GM21360 (cell line): ENCODE data around the gene MPST.

ENCODE experiments used
- ATAC-seq: cut with Tn5 transposase; IDR thresholded peaks from one replicate; pipeline ENCODE4 v1.9.1; 2021; ENCODE audit warnings: mild to moderate bottlenecking, moderate library complexity; ENCODE audit not compliant: unreplicated experiment

The MPST gene

DNA sequence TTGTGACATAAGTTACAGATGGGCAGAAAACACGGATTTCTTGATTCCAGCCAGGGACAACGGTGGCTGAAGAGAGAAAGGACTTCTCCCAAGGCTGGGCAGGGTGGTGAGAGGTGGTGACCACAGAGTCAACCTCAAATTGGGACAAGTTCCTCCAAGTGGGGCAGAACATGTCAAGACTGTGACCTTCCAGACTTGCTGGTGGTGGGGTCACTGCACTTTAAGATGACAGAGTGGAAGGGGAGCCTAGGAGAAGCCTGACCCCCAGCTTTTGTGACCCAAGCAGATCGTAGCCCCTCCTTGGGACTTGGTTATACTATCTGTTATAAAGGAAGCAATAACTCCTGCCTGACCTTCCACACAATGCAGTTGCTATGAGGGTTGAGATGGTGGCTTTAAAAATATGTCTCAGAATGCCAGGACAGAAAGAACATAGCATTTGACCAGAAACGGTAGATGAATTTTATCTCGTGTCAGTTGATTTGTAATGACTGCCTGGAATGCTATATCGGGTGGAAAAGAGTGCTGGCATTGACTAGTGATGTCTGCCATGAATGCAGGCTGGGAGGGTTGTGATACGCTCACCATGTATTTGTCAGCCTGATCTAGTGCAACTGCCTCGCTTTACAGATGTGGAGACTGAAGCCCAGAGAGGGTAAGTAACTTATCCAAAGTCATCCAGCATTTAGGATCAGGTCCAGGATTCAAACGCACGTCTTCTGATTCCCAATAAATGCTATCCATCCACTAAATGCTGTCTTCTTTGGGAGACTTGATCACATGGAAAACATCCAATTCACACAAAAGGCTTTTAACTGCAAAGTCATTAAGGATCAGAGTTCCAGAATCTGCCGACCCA is 18.6 kb upstream of the MPST start:
- ATAC-seq = no peak

DNA sequence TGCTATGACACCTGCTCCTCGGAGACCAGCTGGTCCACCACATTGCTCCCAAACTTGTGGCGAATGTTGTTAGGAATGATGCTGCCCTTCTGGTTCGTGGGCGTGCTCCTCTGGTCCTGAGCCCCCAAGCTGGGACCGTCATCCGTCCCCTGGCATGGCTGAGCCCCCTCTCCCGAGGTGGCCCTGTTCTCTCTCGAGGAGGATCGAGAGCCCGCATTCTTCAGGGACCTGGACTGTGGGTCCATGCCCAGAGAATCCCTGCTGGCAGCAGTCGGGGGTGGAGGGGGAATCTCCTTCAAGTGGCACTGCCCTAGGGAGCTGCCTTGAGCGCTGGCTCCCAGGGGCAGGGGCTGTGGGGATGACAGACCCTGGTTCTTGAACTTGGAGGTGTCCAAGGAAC is 17.7 kb upstream of the MPST start:
- ATAC-seq = no peak

DNA sequence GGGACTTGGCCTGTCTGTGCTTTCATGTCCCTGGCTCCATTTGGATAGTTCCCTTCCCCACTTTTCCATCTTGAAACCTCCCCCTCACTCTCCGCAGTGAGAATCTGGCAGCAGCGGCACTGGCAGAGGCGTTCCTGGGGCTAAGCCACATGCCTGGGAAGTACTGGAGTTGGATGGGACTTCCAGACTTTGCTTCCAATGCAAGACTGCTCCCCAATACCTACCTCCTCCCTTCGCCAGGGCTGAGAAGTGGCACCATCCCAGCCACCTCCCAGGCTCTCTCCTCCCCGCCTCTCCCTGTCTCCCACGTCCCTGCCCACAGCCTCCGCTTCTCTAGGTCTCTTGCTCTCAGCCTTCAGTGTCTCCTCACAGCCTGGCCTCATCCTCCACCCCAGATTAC is 16.9 kb upstream of the MPST start:
- no peak for ATAC-seq

DNA sequence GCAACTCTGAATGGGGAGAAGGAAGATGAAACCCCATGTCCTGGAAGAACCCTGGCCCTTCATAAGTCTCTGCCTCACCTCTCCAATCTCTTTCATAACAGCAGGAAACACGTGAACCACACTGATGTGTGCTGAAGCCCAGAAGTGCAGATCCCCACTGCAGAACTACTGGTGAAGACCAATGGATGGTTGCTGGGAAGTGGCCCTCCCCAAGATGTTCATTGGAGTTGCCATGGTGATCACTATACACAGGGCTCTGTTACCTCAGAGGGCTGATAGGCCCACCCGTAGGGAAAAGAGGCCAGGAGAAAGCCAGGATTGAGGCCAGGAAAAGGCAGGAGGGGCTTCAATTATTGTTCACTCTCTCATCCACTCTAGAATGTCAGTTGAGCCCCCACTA is 11.9 kb upstream of the MPST start:
- ATAC-seq = no peak

DNA sequence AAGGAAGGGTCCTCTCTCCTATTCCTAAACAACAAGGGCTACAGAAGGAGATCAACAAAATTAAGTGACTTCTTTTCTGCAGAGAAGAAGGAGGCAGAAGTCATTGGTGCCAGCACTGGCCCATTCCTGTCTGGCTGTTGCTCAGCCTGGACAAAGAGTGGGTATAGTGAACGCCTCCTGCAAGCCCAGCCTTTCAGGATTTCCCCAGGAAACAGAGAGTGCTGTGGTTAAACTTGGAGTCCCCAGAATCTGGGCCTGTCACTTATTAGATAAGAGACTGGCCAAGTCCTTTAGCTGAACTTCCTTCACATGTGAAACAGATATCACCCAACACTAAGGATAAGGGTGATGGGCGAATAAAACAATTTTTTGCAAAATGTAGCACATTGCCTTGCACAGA is 11.2 kb upstream of the MPST start:
- no peak for ATAC-seq

DNA sequence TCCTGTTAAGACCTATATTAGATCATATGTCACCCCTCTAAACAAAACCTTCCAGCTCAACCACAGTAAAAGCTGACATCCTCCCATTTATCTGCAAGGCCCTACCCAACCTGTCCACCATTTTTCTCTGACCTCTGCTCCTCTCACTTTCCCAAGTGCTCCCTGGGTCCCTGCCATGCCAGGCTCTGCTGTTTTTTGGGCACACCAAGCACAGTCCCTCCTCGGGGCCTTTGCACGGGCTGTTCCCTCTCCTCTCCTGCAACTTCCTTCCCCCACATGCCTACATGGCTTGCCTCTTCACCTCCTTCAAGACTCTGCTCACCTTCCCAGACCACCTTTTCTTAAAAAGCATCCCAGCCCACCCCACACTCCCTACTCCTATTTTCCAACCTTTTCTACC is 10.1 kb upstream of the MPST start:
- ATAC-seq = no peak

DNA sequence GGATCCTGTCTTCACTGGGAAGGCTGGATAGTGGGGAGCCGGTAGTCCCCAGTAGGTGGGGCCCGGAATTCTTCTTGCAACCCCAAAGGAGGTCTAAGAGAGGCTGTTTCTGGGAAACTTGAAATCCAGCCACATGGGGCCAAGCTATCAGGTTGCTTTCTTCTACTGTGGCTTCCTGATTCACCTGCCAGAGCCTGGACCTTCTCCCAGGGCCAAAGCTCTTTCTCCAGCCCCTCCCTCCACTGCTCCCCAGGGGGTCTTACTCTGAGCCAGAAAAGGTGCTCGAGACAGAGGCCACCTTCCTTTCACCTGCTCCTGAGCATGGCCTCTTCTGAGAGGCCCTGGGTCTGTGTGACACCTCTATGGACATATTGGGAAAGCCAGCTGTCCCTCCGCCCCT is 9.4 kb upstream of the MPST start:
- ATAC-seq = no peak

DNA sequence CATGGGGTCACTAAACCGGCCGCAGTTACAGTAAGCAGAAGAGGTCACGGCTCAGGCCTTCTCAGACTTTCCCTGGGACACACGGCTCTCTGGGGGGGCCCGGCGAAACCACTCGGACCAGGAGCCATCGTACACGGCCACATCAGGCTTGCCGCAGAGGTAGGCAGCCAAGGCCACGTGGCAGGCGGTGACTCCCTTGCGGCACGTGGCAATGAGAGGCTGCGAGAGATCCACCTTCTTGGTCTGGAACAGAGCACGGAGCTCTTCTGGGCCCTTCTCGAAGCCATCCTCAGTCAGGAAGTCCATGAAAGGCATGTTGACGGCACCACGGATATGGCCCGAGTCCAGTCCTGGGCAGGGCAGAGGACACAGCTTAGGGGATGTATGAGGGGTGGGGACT is 8.6 kb upstream of the MPST start:
- no peak for ATAC-seq

DNA sequence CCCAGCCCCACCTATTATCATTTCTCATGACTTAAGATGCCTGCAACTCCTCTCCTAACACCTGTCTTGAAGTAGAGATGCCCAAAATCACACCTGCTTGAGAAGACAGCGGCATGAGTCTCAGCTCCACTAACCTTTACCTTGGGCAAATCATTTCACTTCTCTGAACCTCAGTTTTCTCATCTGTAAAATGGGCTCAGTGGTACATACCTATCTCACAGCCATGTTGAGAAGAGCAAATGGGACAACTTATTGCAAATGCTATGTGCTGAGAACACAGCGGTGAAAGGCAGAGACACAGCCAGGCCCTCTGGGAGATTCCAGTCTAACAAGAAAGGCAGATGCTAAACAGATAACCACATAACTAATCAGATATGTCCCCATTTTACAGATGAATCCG is 8.1 kb upstream of the MPST start:
- no peak for ATAC-seq

DNA sequence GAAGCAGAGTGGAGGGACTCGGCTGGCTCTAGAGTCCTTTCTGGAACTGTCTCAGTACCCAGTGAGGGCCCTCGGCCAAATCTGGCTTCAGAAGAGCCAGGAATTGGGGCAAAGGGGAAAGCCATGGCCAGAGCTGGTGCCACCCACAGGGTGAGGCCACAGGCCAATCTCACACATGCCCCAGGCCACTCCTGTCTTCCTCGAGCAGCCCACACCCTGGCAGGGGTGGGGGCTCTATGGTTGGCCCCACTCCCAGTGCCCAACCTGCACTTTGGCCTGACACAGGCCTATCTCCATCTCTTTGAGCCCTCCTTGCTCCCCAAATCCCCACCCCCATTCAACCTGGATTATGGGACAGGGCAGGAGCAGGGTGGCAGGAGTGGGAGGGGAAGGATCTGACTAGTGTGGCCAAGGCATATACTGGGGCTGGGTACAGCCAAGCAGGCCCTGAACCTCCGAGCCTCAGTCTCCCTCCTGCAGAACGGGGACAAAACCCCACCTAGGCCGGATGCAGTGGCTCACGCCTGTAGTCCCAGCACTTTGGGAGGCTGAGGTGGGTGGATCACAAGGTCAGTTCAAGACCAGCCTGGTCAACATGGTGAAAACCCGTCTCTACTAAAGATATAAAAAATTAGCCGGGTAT is 7.2 kb upstream of the MPST start:
- ATAC-seq = no peak

DNA sequence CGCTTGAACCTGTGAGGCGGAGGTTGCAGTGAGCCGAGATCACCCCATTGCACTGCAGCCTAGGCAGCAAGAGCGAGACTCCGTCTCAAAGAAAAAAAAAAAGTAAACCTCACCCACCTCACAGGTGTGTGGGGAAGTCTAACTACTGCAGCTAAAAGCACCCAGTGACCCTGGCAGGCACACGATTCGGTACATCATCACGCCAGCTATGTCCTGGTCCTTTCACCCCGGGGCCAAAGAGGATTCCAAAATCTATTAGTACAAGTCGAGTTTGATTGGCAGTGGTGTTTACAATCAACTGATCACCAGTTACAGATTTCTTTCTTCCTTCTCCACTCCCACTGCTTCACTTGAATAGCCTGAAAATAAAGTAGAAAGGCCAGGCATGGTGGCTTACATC is 6.6 kb upstream of the MPST start:
- no peak for ATAC-seq

DNA sequence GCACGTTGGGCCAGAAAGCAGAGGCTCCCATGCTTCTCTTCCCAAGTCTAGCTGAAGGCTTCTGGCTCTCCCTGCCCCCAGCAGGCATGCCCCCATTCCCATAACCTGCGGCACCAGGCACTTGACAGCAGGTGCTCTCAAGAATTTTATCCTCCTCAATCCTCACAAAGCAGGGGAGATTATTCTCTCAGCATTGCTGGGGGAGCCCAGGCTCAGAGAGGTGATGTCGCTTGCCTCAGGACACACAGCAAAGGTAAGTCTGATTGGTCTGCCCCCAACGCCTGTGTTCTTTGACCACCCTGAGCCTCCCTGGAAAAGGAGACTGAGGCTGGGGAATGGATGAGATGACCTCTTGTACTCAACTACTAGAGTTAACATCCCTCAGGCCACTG is 5.1 kb upstream of the MPST start:
- no peak for ATAC-seq

DNA sequence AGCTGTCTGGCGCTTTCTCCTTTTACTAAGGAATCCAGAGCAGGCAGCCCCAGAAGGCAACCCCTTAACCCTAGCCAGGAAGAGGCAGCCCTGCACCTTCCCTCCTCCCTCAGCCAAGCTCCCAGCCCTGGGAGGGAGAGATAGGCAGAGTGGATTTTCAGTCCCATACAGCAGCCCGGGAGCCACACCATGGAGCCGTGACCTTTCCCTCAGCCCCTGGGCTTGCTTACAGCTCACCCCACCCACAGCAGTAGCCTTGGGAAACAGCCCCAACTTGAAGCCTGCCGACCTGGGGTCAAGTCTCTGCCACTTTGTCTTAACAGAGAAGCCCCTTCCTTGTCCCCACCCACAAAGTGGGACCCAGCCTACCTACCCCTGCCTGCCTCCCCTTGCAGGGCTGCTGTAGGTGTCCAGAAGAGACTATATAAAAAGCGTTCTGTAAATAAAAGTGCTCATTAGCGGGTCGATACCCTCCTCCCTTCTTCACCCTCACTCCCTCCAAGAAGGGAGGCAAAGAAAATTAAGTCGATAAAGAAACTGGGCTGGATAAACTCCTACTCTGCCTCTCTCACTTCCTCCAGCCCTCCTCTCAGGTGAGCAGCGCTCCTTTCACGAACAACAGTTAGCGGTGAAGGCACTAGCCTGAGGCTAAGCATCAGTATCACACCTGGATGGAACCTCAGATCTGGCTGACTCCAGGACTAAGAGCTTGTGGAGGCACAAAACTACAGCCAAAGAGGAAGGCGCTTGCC is 4.5 kb upstream of the MPST start:
- ATAC-seq = no peak

DNA sequence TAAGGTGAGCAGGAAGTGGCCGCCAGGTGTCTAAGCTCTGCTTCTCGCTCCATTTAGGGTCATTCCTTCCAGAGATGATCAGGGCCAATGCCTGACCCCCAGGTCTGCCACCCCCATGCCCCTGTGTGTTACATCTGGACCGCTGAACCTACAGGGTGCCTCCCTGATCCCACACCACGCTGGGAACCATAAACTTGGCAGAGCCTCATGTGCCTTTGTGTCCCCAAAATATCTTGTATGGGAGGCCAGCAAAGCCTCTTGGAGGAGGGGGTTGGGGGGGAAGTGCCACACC is 4.0 kb upstream of the MPST start:
- no peak for ATAC-seq

DNA sequence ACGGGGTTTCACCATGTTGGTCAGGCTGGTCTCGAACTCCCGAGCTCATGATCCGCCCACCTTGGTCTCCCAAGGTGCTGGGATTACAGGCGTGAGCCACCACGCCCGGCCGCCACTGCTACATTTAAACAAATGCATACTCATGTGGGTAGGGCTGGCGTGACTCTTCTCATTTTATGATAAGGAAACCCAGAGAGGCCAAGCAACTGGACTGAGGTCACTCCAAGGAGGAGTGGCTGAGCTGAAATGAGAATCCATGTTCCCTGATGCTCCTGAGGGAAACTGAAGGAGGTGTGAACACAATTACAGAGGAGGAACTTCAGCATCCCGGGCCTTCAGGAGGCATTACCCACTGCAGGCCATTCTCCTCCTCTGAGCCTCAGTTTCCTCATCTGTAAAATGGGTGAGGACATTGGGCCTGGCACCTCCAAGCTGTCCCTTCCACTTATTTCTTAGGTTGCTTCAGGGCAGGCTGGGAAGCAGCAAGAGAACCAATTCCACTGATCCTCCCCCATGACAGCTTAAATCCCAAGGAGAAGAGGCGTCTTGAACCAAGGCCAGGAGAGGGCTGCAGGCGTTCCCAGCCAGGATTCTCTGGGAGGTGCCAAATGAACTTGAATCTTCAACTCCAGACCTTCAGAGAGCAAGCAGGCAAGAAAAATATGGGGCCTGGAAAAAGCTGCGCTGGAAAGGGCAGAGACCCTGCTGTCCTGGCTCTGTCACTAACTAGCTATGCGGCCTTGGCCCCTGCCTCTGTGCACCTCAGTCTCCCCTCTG is 3.2 kb upstream of the MPST start:
- no peak for ATAC-seq

DNA sequence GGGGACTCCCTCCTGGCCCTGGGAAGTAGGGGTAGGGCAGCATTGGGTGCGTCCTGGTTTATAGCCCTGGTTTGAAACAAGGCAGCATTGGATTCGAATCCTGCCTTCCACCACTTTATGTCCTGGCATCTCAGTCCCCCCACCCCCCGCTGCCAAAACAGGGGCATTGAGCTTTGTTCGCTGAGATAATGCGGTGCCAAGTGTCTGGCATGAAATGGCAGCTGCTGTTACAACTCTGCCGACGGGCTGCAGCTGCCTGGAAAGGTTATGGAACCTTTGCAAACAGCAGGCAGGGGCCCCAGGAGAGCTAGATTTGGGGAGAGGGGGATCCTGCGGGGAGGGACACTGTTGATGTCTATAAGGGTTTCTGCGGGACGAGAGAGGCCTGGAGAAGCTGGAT is 2.2 kb upstream of the MPST start:
- ATAC-seq = no peak

DNA sequence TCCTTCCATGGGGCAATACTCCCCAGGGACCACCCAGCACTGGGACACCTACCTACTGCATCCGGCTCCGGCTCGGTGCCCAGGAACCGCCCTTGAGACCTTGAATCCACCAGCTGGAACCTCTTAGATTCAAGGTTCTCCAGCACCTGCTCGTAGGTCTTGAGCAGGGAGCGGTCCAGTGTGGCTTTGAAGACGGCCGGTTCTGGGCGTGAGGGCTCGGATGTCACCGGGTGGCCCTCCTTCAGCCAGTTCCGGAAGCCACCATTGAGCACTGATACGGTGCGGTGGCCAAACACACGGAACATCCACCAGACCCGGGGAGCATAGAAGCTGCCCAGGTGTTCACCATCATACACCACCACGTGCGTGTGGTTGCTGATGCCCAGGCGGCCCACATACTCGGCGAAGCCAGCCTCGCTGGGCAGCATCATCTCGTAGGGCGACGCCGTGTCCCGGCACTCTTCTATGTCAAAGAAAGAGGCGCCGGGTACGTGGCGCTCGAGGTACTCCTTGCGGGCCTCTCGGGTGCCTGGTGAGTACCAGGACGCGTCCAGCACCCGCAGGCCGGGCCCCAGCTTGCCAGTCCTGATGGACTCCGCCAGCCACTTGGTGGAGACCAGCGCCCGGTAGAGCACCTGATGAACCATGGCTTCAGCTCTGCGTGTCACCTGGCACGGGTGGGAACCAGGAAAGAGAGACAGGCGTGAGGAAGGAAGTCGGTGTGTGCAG is 1.3 kb upstream of the MPST start:
- no peak for ATAC-seq

DNA sequence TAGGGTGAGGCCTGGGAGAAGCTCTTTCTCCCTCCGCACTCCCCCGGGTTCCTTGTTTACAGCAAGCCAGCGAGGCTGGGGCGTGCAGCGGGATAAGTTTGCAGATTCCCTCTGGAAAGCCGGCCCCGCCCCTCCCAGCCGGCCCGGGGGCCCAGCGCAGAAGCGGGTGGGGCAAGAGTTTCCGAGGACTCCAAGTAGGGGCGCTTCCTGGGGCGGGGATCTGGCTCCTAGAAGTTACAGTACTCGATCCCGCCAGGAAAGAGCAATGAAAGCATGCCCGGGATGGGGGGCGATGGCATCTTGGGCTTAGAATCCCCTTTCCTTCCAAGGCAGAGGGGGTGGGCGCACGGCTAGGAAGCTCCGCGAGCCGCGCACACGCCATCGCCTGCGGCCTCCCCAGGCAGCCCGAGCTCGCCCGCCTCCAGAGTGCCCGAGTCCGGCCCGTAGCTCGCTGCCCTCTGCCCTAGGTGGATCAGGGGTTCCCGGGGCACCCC is 680 bp upstream of the MPST start:
- ATAC-seq = peak; percentile 21

DNA sequence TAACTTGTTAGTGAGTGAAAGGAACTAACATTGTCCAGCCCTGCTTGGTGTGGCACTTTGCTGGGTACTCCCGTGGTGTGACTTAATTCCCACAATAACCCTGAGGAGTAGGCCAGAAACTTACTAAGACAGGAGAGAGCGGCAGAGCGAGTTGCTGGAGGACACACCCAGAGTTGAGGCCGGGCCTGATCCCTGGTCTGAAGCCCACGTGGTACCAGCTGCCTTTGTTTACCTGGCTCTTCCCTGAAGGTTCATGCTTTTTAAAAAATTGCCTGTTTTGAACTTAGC is 594 bp downstream of the MPST start:
- ATAC-seq = no peak

DNA sequence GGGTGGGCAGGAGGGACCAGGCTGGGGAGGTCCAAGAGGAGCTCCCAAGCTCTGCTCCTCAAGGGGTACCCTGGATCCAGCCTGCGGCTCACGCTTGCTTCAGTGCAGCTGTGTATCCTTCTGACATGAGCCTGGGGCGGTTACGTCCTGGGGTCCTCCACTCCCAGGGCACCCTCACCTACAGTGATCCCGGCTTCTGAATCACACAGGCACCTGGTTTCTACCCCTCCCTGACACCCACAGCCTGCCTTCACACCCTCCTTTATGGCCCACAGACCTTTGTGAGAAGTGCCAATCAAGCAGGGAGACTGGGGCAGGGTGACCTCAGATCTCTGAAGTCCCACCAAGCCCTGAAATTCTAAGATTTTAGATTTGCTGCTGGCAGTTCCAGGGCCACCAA is 1.5 kb downstream of the MPST start:
- no peak for ATAC-seq
